Ascending aorta (tissue), 2 donors: ENCODE data around the gene QSER1. TPM values are rescaled to one million over a fixed set of nuclear protein-coding genes. Genes with fewer than 3 reads are reported as not detected.
"Not testable (repeated sequence)": the region's sequence is repeated elsewhere in the genome, so short reads cannot be mapped to it uniquely, and the experiment has no call there.

Experiments used
- DNase-seq, 2 donors: peaks; one replicate each; pipeline ENCODE4 v3.0.0-alpha.2; 2019; ENCODE audit warnings: low spot score in 2 of 2
- H3K27ac ChIP-seq, 2 donors: fragments of 200-600 bp; sonication (generic); one replicate each; pipeline ENCODE4 v1.5.1; 2016 to 2017; ENCODE audit warnings: mild to moderate bottlenecking in 1 of 2
- H3K27me3 ChIP-seq: fragments of 200-600 bp; sonication (generic); one replicate; pipeline ENCODE4 v1.5.1; 2017
- H3K36me3 ChIP-seq, 2 donors: fragments of 200-600 bp; sonication (generic); one replicate each; pipeline ENCODE4 v1.5.1; 2016
- H3K4me1 ChIP-seq, 2 donors: fragments of 200-600 bp; sonication (generic); one replicate each; pipeline ENCODE4 v1.5.1; 2016 to 2017; ENCODE audit warnings: mild to moderate bottlenecking in 1 of 2
- H3K4me3 ChIP-seq, 2 donors: fragments of 200-600 bp; sonication (generic); one replicate each; pipeline ENCODE4 v1.5.1; 2016 to 2017; ENCODE audit warnings: mild to moderate bottlenecking in 1 of 2
- H3K9me3 ChIP-seq, 2 donors: fragments of 200-600 bp; sonication (generic); one replicate each; pipeline ENCODE4 v1.5.1; 2016
- intact Hi-C: fragments of 100-400 bp; cut with DNase I; formaldehyde crosslinking; loops from one replicate; pipeline ENCODE4 v1.15.1; 2023
- total RNA-seq: library from RNA; depleted of rRNA; stranded (reverse); fragments of >200 nt; gene quantifications from one replicate; pipeline ENCODE4 v1.1.0, GENCODE V29; 2016
- TF ChIP-seq, protein P1 (sequence below), 3 experiments: fragments of 200-600 bp in 2 of 3; fragments of 450-650 bp in 1 of 3; sonication (generic) in 2 of 3; IDR thresholded peaks; one replicate each; pipeline ENCODE4 v1.5.1; 2016 to 2019; ENCODE audit warnings: antibody characterized with exemption in 3 of 3, mild to moderate bottlenecking in 1 of 3, moderate library complexity in 1 of 3

QSER1 gene
- total RNA-seq, 1 donor from 2014 or later: 8.2 TPM

DNA sequence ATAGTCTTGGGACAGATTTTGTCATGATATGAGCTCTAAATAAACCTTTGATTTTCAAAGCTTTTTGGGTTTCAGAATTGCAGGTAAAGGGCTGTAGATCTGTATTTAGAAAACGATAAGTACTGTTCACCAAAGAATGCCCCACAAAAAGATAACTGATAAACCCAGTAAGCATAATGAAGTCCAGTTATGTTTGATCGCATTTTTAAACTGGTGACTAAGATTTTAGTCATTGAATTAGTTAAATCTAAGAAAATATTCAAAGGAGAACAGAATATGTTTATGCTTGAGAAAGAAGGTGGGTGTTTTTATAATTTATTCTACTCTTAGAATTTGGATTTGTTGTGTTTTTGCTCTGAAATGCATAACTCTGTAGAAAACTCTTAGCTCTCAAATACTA is 134.6 kb downstream of the QSER1 start:
- H3K36me3 ChIP-seq: no peaks in the 10 kb centered on the region
- no peaks in the 10 kb centered on the region for H3K4me1 ChIP-seq
- H3K27ac ChIP-seq: no peak overlapping the region
- H3K27me3 ChIP-seq: no peaks in the 10 kb centered on the region
- TF ChIP-seq, protein P1, sequence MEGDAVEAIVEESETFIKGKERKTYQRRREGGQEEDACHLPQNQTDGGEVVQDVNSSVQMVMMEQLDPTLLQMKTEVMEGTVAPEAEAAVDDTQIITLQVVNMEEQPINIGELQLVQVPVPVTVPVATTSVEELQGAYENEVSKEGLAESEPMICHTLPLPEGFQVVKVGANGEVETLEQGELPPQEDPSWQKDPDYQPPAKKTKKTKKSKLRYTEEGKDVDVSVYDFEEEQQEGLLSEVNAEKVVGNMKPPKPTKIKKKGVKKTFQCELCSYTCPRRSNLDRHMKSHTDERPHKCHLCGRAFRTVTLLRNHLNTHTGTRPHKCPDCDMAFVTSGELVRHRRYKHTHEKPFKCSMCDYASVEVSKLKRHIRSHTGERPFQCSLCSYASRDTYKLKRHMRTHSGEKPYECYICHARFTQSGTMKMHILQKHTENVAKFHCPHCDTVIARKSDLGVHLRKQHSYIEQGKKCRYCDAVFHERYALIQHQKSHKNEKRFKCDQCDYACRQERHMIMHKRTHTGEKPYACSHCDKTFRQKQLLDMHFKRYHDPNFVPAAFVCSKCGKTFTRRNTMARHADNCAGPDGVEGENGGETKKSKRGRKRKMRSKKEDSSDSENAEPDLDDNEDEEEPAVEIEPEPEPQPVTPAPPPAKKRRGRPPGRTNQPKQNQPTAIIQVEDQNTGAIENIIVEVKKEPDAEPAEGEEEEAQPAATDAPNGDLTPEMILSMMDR (IDR thresholded peaks at IDR 0.05): no peak
- no peaks in the 10 kb centered on the region for H3K9me3 ChIP-seq
- H3K4me3 ChIP-seq: no peak overlapping the region
- DNase-seq: no peak
- intact Hi-C loops: no loop called here

DNA sequence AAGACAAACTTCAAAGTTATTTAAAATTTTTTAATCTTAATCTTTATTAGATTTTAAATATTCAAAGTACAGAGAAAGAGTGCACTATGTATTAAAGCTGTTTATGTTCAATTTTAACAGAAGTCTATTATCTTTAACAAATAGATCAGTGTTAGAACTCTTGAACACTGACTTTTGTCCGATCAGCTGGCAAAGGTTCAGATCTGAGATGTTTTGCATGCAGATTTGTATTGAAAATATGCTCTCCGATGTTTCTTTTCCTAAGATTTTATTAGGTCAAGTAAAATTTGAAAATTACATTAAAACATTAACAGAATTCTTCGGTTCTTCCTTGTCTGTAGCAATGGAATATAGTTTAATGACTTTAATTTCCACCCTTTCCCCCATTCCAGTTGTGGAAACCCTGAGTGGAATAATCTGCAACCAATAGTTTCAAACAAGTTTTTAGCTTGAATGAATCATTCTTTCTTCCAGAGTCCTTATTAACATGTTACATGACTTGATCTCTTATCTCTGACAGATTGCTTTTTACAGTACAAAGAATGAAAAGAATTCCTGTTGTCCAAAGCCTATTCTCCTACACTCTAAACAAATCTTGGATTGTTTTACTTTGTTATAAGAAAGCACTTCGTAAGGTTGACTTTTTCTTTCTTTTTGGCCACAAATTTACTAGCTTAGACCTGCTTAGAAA is 135.4 kb downstream of the QSER1 start:
- intact Hi-C loops: no loop called here
- no peaks in the 10 kb centered on the region for H3K4me1 ChIP-seq
- no peak overlapping the region for H3K27ac ChIP-seq
- no peaks in the 10 kb centered on the region for H3K9me3 ChIP-seq
- H3K4me3 ChIP-seq: no peak overlapping the region
- H3K27me3 ChIP-seq: no peaks in the 10 kb centered on the region
- no peak for DNase-seq
- no peaks in the 10 kb centered on the region for H3K36me3 ChIP-seq
- TF ChIP-seq, protein P1 (IDR thresholded peaks at IDR 0.05): no peak

DNA sequence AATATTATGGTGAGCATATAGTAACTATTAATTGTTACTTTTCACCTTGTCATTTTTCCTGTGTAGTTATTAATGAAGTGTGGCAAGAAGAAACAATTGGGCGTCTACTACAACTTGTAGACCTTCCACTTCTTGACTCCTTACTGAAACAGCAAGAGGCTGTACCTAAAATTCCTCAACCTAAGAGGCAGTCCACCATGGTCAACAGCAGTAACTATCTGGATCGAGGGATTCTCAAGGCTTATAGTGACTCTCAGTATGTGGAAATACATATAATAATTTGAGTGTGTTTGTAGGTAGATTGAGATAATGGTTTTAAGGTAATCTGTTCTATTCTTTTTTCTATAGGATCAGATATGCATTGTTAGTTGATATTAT is 135.9 kb downstream of the QSER1 start:
- Histone ChIP-seq H3K27me3 (no peaks in the 10 kb centered on the region), H3K4me3 (no peak overlapping the region), H3K4me1 (no peaks in the 10 kb centered on the region), H3K9me3 (no peaks in the 10 kb centered on the region), H3K36me3 (no peaks in the 10 kb centered on the region), H3K27ac (no peak overlapping the region)
- TF ChIP-seq, protein P1 (IDR thresholded peaks at IDR 0.05): no peak
- intact Hi-C loops: no loop called here
- no peak for DNase-seq

DNA sequence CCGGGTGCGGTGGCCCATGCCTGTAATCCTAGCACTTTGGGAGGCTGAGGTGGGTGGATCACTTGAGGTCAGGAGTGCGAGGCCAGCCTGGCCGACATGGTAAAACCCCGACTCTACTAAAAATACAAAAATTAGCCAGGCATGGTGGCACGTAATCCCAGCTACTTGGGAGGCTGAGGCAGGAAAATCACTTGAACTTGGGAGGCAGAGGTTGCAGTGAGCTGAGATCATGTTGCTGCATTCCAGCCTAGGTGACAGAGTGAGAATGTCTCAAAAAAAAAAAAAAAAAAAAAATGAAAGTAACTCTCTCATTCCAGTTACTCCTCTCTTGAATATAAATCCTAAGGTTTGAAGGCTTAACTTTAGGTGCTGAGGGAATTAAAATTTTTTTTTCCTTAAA is 136.6 kb downstream of the QSER1 start:
- H3K27ac ChIP-seq, H3K4me3 ChIP-seq, intact Hi-C loops, H3K36me3 ChIP-seq, H3K9me3 ChIP-seq, H3K27me3 ChIP-seq, DNase-seq, H3K4me1 ChIP-seq: not testable (repeated sequence)

Other genes with a start within 250 kb of the QSER1 start
- not detected for gene CCDC73, start 98.1 kb upstream of the QSER1 start, total RNA-seq
- gene PRRG4, start 62.9 kb upstream of the QSER1 start, total RNA-seq: 3.0 TPM
- not detected for gene DEPDC7, start 123.1 kb downstream of the QSER1 start, total RNA-seq
- gene TCP11L1, start 146.8 kb downstream of the QSER1 start, total RNA-seq: 33.6 TPM